Tibial nerve (tissue), 4 donors: ENCODE measurements around the gene TSPYL6. TPM values are rescaled to one million over a fixed set of nuclear protein-coding genes. Genes with fewer than 3 reads are reported as not detected.

Experiments
- DNase-seq, 2 donors: peaks; one replicate each; pipeline ENCODE4 v3.0.0-alpha.2; 2019; ENCODE audit warnings: low spot score in 2 of 2
- H3K27ac ChIP-seq, 4 donors: fragments of 200-600 bp; sonication (generic) in 3 of 4; one replicate each; pipeline ENCODE4 v1.5.1; 2017 to 2019; ENCODE audit warnings: mild to moderate bottlenecking in 1 of 4
- H3K27me3 ChIP-seq, 2 donors: fragments of 200-600 bp; sonication (generic) in 1 of 2; one replicate each; pipeline versions ENCODE4 v1.5.1 to v1.6.0; 2017 to 2019
- H3K36me3 ChIP-seq, 3 donors: fragments of 200-600 bp; sonication (generic); one replicate each; pipeline ENCODE4 v1.5.1; 2018 to 2019
- H3K4me1 ChIP-seq, 4 donors: fragments of 200-600 bp; sonication (generic) in 3 of 4; one replicate each; pipeline ENCODE4 v1.5.1; 2017 to 2019
- H3K4me3 ChIP-seq, 4 donors: fragments of 200-600 bp; sonication (generic) in 3 of 4; one replicate each; pipeline ENCODE4 v1.5.1; 2017 to 2019; ENCODE audit warnings: mild to moderate bottlenecking in 1 of 4, moderate library complexity in 1 of 4
- H3K9me3 ChIP-seq, 4 donors: fragments of 200-600 bp; sonication (generic) in 3 of 4; one replicate each; pipeline ENCODE4 v1.5.1; 2017 to 2019
- EP300 ChIP-seq, 2 donors: sonication (generic); formaldehyde crosslinking; IDR thresholded peaks; one replicate each; pipeline ENCODE4 v1.6.1; 2017; ENCODE audit warnings: antibody characterized with exemption in 2 of 2, mild to moderate bottlenecking in 1 of 2
- POLR2A ChIP-seq, 2 donors: fragments of 450-650 bp; IDR thresholded peaks; one replicate each; pipeline ENCODE4 v1.6.1; 2017; ENCODE audit warnings: antibody characterized with exemption in 2 of 2, mild to moderate bottlenecking in 2 of 2, moderate library complexity in 2 of 2
- WGBS, 2 donors: methylation state at CpG; one replicate each; pipeline ENCODE4 v1.1.5; 2018; 5-methylcytosine and 5-hydroxymethylcytosine counted together
- total RNA-seq, 4 donors: library from RNA; depleted of rRNA; stranded (reverse); fragments of >200 nt; gene quantifications; one replicate each; pipeline ENCODE4 v1.1.0, GENCODE V29; 2016
- TF ChIP-seq, protein P1 (sequence below), 5 experiments: fragments of 200-600 bp in 3 of 5; fragments of 450-650 bp in 2 of 5; sonication (generic) in 3 of 5; IDR thresholded peaks; one replicate each; pipeline ENCODE4 v1.5.1; 2016 to 2019; ENCODE audit warnings: antibody characterized with exemption in 5 of 5, mild to moderate bottlenecking in 3 of 5, moderate library complexity in 2 of 5

The TSPYL6 gene
- total RNA-seq, 4 donors from 2014 or later = 0.21 to 1.7 TPM; not detected in 2

DNA sequence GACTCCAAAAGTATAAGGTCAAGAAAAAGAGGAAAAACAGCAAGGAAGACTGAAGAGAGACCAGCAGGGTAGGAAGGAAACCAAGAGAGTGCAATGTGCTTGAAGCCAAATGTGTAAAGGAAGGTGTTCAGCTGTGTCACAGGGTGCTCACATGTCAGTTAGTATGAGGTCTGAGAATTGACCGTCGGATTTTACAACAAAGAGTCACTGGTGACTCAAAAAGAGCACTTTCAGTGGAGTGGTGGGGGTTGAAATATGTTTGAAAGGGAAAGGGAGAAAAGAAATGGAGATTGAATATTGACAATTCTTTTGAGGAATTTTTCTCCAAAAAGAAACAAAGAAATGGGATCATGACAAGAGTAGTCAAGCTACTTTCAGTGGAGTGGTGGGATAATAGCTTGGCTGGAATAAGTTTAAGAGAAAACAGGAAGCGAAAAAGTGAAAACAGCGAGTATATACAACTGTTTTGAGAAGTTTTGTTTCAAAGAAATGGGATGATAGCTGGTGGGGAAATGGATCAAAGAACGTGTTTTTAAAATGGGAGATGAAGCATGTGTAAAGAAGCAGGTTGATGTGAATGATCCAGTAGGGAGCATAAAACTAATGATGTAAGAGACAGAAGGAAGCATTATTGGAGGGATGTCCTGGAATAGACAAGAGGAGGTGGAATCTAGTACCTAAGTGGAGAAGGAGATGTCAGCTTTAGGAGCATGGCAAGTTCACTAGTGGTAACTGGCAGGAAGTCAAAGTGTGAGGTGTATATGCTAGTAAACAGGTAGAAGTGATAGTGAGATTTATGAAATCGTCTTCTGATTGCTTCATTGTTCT is 3.6 kb upstream of the TSPYL6 start:
- TF ChIP-seq, protein P1, sequence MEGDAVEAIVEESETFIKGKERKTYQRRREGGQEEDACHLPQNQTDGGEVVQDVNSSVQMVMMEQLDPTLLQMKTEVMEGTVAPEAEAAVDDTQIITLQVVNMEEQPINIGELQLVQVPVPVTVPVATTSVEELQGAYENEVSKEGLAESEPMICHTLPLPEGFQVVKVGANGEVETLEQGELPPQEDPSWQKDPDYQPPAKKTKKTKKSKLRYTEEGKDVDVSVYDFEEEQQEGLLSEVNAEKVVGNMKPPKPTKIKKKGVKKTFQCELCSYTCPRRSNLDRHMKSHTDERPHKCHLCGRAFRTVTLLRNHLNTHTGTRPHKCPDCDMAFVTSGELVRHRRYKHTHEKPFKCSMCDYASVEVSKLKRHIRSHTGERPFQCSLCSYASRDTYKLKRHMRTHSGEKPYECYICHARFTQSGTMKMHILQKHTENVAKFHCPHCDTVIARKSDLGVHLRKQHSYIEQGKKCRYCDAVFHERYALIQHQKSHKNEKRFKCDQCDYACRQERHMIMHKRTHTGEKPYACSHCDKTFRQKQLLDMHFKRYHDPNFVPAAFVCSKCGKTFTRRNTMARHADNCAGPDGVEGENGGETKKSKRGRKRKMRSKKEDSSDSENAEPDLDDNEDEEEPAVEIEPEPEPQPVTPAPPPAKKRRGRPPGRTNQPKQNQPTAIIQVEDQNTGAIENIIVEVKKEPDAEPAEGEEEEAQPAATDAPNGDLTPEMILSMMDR (IDR thresholded peaks at IDR 0.05) = no peak
- TF ChIP-seq POLR2A (IDR thresholded peaks at IDR 0.05) (no peak), EP300 (IDR thresholded peaks at IDR 0.05) (no peak)
- H3K9me3 ChIP-seq = peaks cover 0 to 4% (median 0%) of the 10 kb centered on the region in 4 donors
- no peak overlapping the region for H3K27ac ChIP-seq
- peaks cover 0 to 5% (median 2%) of the 10 kb centered on the region in 4 donors for H3K4me1 ChIP-seq
- WGBS, 2 donors = 93 to 94% methylated on average over 6 of the region's 6 CpGs
- DNase-seq = no peak
- H3K27me3 ChIP-seq = no peaks in the 10 kb centered on the region
- no peak overlapping the region for H3K4me3 ChIP-seq
- H3K36me3 ChIP-seq = peaks cover 0 to 13% (median 0%) of the 10 kb centered on the region in 3 donors

DNA sequence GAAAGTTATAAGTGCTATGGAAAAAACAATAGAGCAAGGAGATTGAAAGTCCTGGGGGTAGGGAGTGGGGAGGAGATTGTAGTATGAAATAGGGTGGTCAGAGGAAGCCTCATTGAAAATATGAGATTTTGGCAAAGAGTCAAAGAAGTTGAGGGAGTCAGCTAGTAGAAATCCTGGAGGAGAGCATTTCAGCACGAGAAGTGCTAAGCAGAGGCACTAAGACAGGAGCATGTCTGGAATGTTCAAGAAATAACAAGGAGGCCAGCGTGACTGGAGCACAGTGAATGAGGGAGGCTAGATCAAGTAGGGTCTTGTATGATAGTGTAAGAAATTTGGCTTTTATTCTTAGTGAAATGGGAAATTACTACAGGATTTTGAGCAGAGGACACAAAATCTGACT is 2.1 kb upstream of the TSPYL6 start:
- TF ChIP-seq, protein P1 (IDR thresholded peaks at IDR 0.05) = no peak
- no peak for TF ChIP-seq EP300 (IDR thresholded peaks at IDR 0.05)
- TF ChIP-seq POLR2A (IDR thresholded peaks at IDR 0.05) = no peak
- peaks cover 0 to 4% (median 0%) of the 10 kb centered on the region in 4 donors for H3K9me3 ChIP-seq
- DNase-seq = no peak
- H3K4me1 ChIP-seq = peaks cover 0 to 5% (median 2%) of the 10 kb centered on the region in 4 donors
- H3K27ac ChIP-seq = no peak overlapping the region
- no peak overlapping the region for H3K4me3 ChIP-seq
- WGBS, 2 donors = 23 to 27% methylated on average over 2 of the region's 2 CpGs
- peaks cover 0 to 8% (median 0%) of the 10 kb centered on the region in 3 donors for H3K36me3 ChIP-seq
- no peaks in the 10 kb centered on the region for H3K27me3 ChIP-seq

DNA sequence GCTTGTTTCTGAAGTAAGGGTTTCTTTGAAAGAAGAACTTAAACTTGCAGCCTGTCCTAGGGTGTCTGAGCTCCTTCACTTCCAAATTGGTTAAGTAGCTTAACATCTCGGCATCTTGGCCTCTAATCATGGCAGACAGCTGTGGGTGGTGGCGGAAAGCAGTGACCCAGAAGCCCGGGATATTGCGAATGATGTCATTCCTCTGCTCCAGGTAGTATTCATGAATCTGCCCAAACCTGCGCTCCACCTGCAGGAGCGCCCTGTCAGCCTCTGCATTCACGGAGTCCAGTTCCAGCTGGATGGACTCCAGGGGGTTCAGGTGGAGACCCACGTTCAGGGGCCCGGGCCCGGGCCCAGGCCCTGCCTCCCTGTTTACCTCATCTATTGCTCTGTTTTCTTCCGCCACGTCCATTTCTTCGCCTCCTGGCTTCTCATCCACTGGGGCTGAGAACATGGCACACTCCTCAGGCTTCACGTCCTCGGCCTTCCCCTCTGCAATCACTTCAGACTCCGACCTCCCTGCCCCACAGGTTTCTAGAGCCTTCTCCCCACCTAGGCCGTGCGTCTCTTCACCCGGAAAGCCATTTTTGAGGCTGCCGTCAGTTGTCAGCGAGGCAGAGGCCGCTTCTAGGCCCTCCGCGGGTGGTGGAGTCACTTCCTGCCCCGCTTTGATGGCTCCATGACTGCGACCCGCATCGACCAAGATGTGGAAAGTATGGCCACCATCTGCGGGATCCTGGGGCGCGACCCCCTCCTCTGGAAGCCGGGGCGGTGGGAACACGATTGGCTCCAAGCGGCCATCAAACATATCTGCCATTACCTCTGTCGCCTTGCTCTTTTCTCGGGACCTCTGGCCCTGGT is 569 bp downstream of the TSPYL6 start:
- Histone ChIP-seq H3K27me3 (no peaks in the 10 kb centered on the region), H3K36me3 (peaks cover 0 to 8% (median 0%) of the 10 kb centered on the region in 3 donors), H3K9me3 (peaks cover 0 to 4% (median 0%) of the 10 kb centered on the region in 4 donors), H3K27ac (no peak overlapping the region), H3K4me3 (no peak overlapping the region), H3K4me1 (peaks cover 0 to 3% (median 0%) of the 10 kb centered on the region in 4 donors)
- 94 to 95% methylated on average over 37 of the region's 37 CpGs for WGBS, 2 donors
- DNase-seq = no peak
- TF ChIP-seq POLR2A (IDR thresholded peaks at IDR 0.05) (no peak), EP300 (IDR thresholded peaks at IDR 0.05) (no peak)
- TF ChIP-seq, protein P1 (IDR thresholded peaks at IDR 0.05) = no peak

DNA sequence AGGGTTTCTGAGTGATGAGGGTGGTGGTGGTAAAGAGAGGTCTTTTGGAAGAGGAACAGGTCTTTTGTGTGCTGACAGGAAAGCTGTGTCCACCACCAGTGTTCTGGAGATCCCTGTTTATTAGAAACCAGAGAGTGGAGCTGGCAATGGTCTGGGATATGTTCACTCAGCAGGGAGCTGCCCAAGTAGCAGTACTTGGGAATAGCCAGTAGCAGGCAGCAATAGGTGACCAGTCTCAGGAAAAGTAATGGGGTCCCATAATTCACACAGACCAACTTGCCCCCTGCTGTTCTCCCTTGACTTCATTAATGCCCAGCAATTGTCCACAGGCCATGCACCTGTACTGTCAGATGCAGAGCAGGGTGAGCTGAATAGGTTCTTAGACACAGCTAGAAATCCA is 1.8 kb downstream of the TSPYL6 start:
- H3K27me3 ChIP-seq = no peaks in the 10 kb centered on the region
- peaks cover 0 to 8% (median 0%) of the 10 kb centered on the region in 3 donors for H3K36me3 ChIP-seq
- no peak for DNase-seq
- peaks cover 0 to 4% (median 0%) of the 10 kb centered on the region in 4 donors for H3K9me3 ChIP-seq
- TF ChIP-seq, protein P1 (IDR thresholded peaks at IDR 0.05) = no peak
- no peak for TF ChIP-seq POLR2A (IDR thresholded peaks at IDR 0.05)
- TF ChIP-seq EP300 (IDR thresholded peaks at IDR 0.05) = no peak
- H3K4me1 ChIP-seq = peaks cover 0 to 3% (median 0%) of the 10 kb centered on the region in 4 donors
- no peak overlapping the region for H3K27ac ChIP-seq
- no peak overlapping the region for H3K4me3 ChIP-seq
